Endothelial cell of umbilical vein (primary cell): ENCODE measurements around the gene MS4A7. TPM values are rescaled to one million over a fixed set of nuclear protein-coding genes. Genes with fewer than 3 reads are reported as not detected.

ENCODE experiments used
- BruUV-seq: library from RNA; stranded (reverse); fragments of 400-500 nt; replicated peaks from 2 replicates; lab custom pipeline; 2021; lab: Mats Ljungman, UMichigan
- CTCF ChIA-PET: fragments of 300-600, 350-600 bp; sonication (Branson Sonifier 250); formaldehyde crosslinking; loops from one replicate; lab custom pipeline; 2021; ENCODE audit warnings: antibody characterized with exemption, inconsistent platforms; lab: Charles Lee
- POLR2A ChIA-PET: fragments of 300-600, 350-600 bp; sonication (Branson Sonifier 250); formaldehyde crosslinking; loops from one replicate; lab custom pipeline; 2021; ENCODE audit warnings: antibody characterized with exemption, inconsistent platforms; lab: Charles Lee
- DNase-seq: peaks from one replicate; pipeline ENCODE4 v3.0.0-alpha.2; 2011; ENCODE audit warnings: low read depth, low spot score
- FAIRE-seq: peaks from 2 replicates; lab custom pipeline; 2011; peaks lifted over from hg19 to GRCh38; lab: Jason Lieb, UNC
- H2AFZ ChIP-seq: 2 replicates; pipeline ENCODE4 v1.6.0; 2012; ENCODE audit warnings: low read depth, low read length, control low read depth, inconsistent platforms
- H3K27ac ChIP-seq: 2 replicates; pipeline ENCODE4 v1.5.1; 2011; ENCODE audit warnings: low read depth, mild to moderate bottlenecking, control low read depth, low read length, moderate library complexity; ENCODE audit not compliant: insufficient read depth
- H3K27me3 ChIP-seq, 2 experiments: 2 replicates each; pipeline versions ENCODE4 v1.6.0 to v1.6.1; 2011; ENCODE audit warnings: low read length in 2 of 2, mixed read lengths in 1 of 2; ENCODE audit not compliant: control insufficient read depth in 2 of 2, insufficient read depth in 2 of 2
- H3K36me3 ChIP-seq, 2 experiments: 2 replicates in 1 of 2; 3 replicates in 1 of 2; pipeline ENCODE4 v1.5.1; 2011; ENCODE audit warnings: low read length in 2 of 2, mild to moderate bottlenecking in 1 of 2, moderate library complexity in 1 of 2; ENCODE audit not compliant: control insufficient read depth in 2 of 2, insufficient read depth in 2 of 2; ENCODE audit errors: extremely low read depth in 1 of 2
- H3K4me1 ChIP-seq: 3 replicates; pipeline ENCODE4 v1.5.1; 2011; ENCODE audit warnings: mild to moderate bottlenecking, low read length; ENCODE audit not compliant: control insufficient read depth, insufficient read depth; ENCODE audit errors: extremely low read depth
- H3K4me2 ChIP-seq: 2 replicates; pipeline ENCODE4 v1.6.1; 2011; ENCODE audit warnings: low read length, control low read depth, mixed read lengths; ENCODE audit not compliant: insufficient read depth
- H3K4me3 ChIP-seq, 3 experiments: fragments of 200-600 bp in 1 of 3; sonication (generic), shearing (Covaris generic) in 1 of 3; replicated peaks in 1 of 3; 2 replicates each; pipeline ENCODE4 v1.5.1; 2011 to 2016; ENCODE audit warnings: control low read depth in 3 of 3, low read length in 3 of 3, mild to moderate bottlenecking in 2 of 3, inconsistent platforms in 1 of 3, low read depth in 1 of 3, moderate library complexity in 1 of 3; ENCODE audit not compliant: insufficient read depth in 1 of 3
- H3K79me2 ChIP-seq: 2 replicates; pipeline ENCODE4 v1.6.0; 2012; ENCODE audit warnings: low read length, inconsistent platforms; ENCODE audit not compliant: control insufficient read depth, insufficient read depth
- H3K9ac ChIP-seq: replicated peaks from 2 replicates; pipeline ENCODE3; 2011; ENCODE audit warnings: low read length, control low read depth; ENCODE audit not compliant: insufficient read depth; ENCODE audit errors: extremely low read depth
- H3K9me1 ChIP-seq: replicated peaks from 3 replicates; pipeline ENCODE4 v1.6.0; 2011; ENCODE audit warnings: mild to moderate bottlenecking, low read length; ENCODE audit not compliant: control insufficient read depth, insufficient read depth; ENCODE audit errors: extremely low read depth
- H3K9me3 ChIP-seq: replicated peaks from 2 replicates; pipeline ENCODE4 v1.5.1; 2012; ENCODE audit warnings: low read length, inconsistent platforms; ENCODE audit not compliant: control insufficient read depth, insufficient read depth
- H4K20me1 ChIP-seq: replicated peaks from 2 replicates; pipeline ENCODE3; 2011; ENCODE audit warnings: mild to moderate bottlenecking, low read length; ENCODE audit not compliant: control insufficient read depth, insufficient read depth; ENCODE audit errors: extremely low read depth
- CTCF ChIP-seq, 2 donors: IDR thresholded peaks; 1 replicate in 1 of 2; 2 replicates in 1 of 2; pipeline ENCODE4 v1.5.1; 2011; ENCODE audit warnings: low read length in 2 of 2, mild to moderate bottlenecking in 2 of 2, moderate library complexity in 2 of 2, control low read depth in 1 of 2, inconsistent platforms in 1 of 2, low read depth in 1 of 2; ENCODE audit not compliant: insufficient read depth in 1 of 2; ENCODE audit errors: extremely low read depth in 1 of 2
- EZH2 ChIP-seq: IDR thresholded peaks from 2 replicates; pipeline ENCODE4 v1.6.1; 2012; ENCODE audit warnings: borderline replicate concordance, low read depth, mild to moderate bottlenecking, moderate library complexity, low read length, inconsistent platforms; ENCODE audit not compliant: severe bottlenecking
- FOS ChIP-seq: IDR thresholded peaks from 2 replicates; pipeline ENCODE4 v1.6.1; 2011; ENCODE audit warnings: mild to moderate bottlenecking, low read length, moderate library complexity, borderline replicate concordance; ENCODE audit not compliant: insufficient read depth
- GATA2 ChIP-seq: IDR thresholded peaks from 2 replicates; pipeline ENCODE4 v1.7.0; 2011; ENCODE audit warnings: low read depth, mild to moderate bottlenecking, moderate library complexity, mixed read lengths, low read length; ENCODE audit not compliant: insufficient read length, insufficient read depth
- JUN ChIP-seq: IDR thresholded peaks from 2 replicates; pipeline ENCODE4 v1.6.1; 2011; ENCODE audit warnings: borderline replicate concordance, low read depth; ENCODE audit not compliant: insufficient read length, insufficient read depth
- MAX ChIP-seq: IDR thresholded peaks from 2 replicates; pipeline ENCODE4 v1.6.1; 2011; ENCODE audit not compliant: insufficient read depth, insufficient read length
- MYC ChIP-seq: IDR thresholded peaks from one replicate; pipeline ENCODE4 v1.6.1; 2011; ENCODE audit warnings: mild to moderate bottlenecking, low read depth, low read length
- POLR2A ChIP-seq: IDR thresholded peaks from 2 replicates; pipeline ENCODE4 v1.6.1; 2012; ENCODE audit warnings: low read depth, mild to moderate bottlenecking, control low read depth, low read length
- POLR2AphosphoS5 ChIP-seq: IDR thresholded peaks from 2 replicates; pipeline ENCODE4 v1.6.1; 2012; ENCODE audit warnings: low read depth, mild to moderate bottlenecking, control low read depth, low read length, moderate library complexity; ENCODE audit not compliant: insufficient read depth
- dilution Hi-C: fragments of 300-500 bp; cut with MboI; formaldehyde crosslinking; loops from one replicate; pipeline ENCODE4 v1.15.0; 2019; ENCODE audit warnings: low sequenced_read_pairs; ENCODE audit not compliant: extremely low pct_ligation_motif_present
- intact Hi-C: fragments of 100-400 bp; cut with micrococcal nuclease; formaldehyde crosslinking; loops from one replicate; pipeline ENCODE4 v1.10.0; 2022
- polyA plus RNA-seq, 4 experiments: library from polyadenylated mRNA; depleted of rRNA in 3 of 4; stranded (reverse) in 3 of 4; unstranded in 1 of 4; fragments of >200 nt; gene quantifications; 2 replicates each; pipeline versions ENCODE4 v1.2.1 to v1.2.3, GENCODE V29; 2011 to 2012; ENCODE audit warnings: missing spikeins in 1 of 4
- total RNA-seq: library from RNA; stranded (reverse); gene quantifications from 2 replicates; pipeline ENCODE4 v1.2.3, GENCODE V29; 2021

MS4A7 gene
- total and polyA plus RNA-seq, 2 donors (not counting 3 experiments of a cell fraction or from before 2014, with no cell fraction given): 0.04 TPM; not detected in 1

- H3K27ac ChIP-seq: no peak overlapping the region
- intact Hi-C loops: no loop called here
- no peaks in the 10 kb centered on the region for H3K9me3 ChIP-seq
- no peaks in the 10 kb centered on the region for H3K9me1 ChIP-seq
- no TSS peak for BruUV-seq
- no peak overlapping the region for H2AFZ ChIP-seq
- CTCF ChIA-PET: interaction anchor here (2.0 kb wide), 1 partner anchor 14 kb away, joined by 6 read pairs; no protein-coding TSS in a partner anchor
- no peaks in the 10 kb centered on the region for H3K4me1 ChIP-seq
- dilution Hi-C loops: no loop called here
- FAIRE-seq (no peak), DNase-seq (no peak)
- H3K79me2 ChIP-seq: no peaks in the 10 kb centered on the region
- no peaks in the 10 kb centered on the region for H4K20me1 ChIP-seq
- no peak for TF ChIP-seq EZH2
- TF ChIP-seq POLR2A: no peak
- no peak for TF ChIP-seq MAX
- no peak for TF ChIP-seq MYC
- no peak for TF ChIP-seq GATA2
- H3K4me2 ChIP-seq: no peak overlapping the region
- H3K27me3 ChIP-seq: peaks cover 0 to 3% of the 10 kb centered on the region in 2 experiments
- no peak overlapping the region for H3K4me3 ChIP-seq
- H3K9ac ChIP-seq: no peak overlapping the region
- POLR2A ChIA-PET: no interaction called here
- H3K36me3 ChIP-seq: no peaks in the 10 kb centered on the region
These were observed 763 bp upstream of the MS4A7 start for GRCh38 chr11:60377401-60378136.

GRCh38 chr11:60389279-60389910 lies 11.1 kb downstream of the MS4A7 start:
- no peak for DNase-seq
- no peaks in the 10 kb centered on the region for H3K79me2 ChIP-seq
- H3K27me3 ChIP-seq: no peaks in the 10 kb centered on the region
- intact Hi-C loops (no loop called here), dilution Hi-C loops (no loop called here)
- no peaks in the 10 kb centered on the region for H4K20me1 ChIP-seq
- POLR2A ChIA-PET: no interaction called here
- no peaks in the 10 kb centered on the region for H3K9me1 ChIP-seq
- CTCF ChIA-PET: no interaction called here
- no peaks in the 10 kb centered on the region for H3K4me1 ChIP-seq
- TF ChIP-seq FOS: no peak
- no peak for TF ChIP-seq EZH2
- no peak for TF ChIP-seq GATA2
- TF ChIP-seq MAX: no peak
- no peak for TF ChIP-seq CTCF (IDR thresholded peaks at IDR 0.05; ENCODE audit: extremely low read depth in 1 of 2, insufficient read depth in 1 of 2, low read depth in 1 of 2, low read length in 2 of 2)
- TF ChIP-seq POLR2AphosphoS5: no peak
- no peak for TF ChIP-seq POLR2A
- no peak for TF ChIP-seq JUN
- TF ChIP-seq MYC: no peak
- no peak overlapping the region for H3K9ac ChIP-seq
- no TSS peak for BruUV-seq
- H3K4me2 ChIP-seq: no peak overlapping the region
- H2AFZ ChIP-seq: no peak overlapping the region
- FAIRE-seq: no peak
- no peaks in the 10 kb centered on the region for H3K36me3 ChIP-seq
- no peak overlapping the region for H3K27ac ChIP-seq
- H3K9me3 ChIP-seq: no peaks in the 10 kb centered on the region
- no peak overlapping the region for H3K4me3 ChIP-seq
